Tibial nerve (tissue), 4 donors: ENCODE measurements around the gene GK. TPM values are rescaled to one million over a fixed set of nuclear protein-coding genes. Genes with fewer than 3 reads are reported as not detected.
A peak's percentile ranks its signal among the peaks of the same experiment; 100 is the strongest.
"Not testable (repeated sequence)": the region's sequence is repeated elsewhere in the genome, so short reads cannot be mapped to it uniquely, and the experiment has no call there.

Experiments used
- DNase-seq, 2 donors: peaks; one replicate each; pipeline ENCODE4 v3.0.0-alpha.2; 2019; ENCODE audit warnings: low spot score in 2 of 2
- H3K27ac ChIP-seq, 4 donors: fragments of 200-600 bp; sonication (generic) in 3 of 4; one replicate each; pipeline ENCODE4 v1.5.1; 2017 to 2019; ENCODE audit warnings: mild to moderate bottlenecking in 1 of 4
- H3K27me3 ChIP-seq, 2 donors: fragments of 200-600 bp; sonication (generic) in 1 of 2; one replicate each; pipeline versions ENCODE4 v1.5.1 to v1.6.0; 2017 to 2019
- H3K36me3 ChIP-seq, 3 donors: fragments of 200-600 bp; sonication (generic); one replicate each; pipeline ENCODE4 v1.5.1; 2018 to 2019
- H3K4me1 ChIP-seq, 4 donors: fragments of 200-600 bp; sonication (generic) in 3 of 4; one replicate each; pipeline ENCODE4 v1.5.1; 2017 to 2019
- H3K4me3 ChIP-seq, 4 donors: fragments of 200-600 bp; sonication (generic) in 3 of 4; one replicate each; pipeline ENCODE4 v1.5.1; 2017 to 2019; ENCODE audit warnings: mild to moderate bottlenecking in 1 of 4, moderate library complexity in 1 of 4
- H3K9me3 ChIP-seq, 4 donors: fragments of 200-600 bp; sonication (generic) in 3 of 4; one replicate each; pipeline ENCODE4 v1.5.1; 2017 to 2019
- CTCF ChIP-seq, 5 experiments: fragments of 200-600 bp in 3 of 5; fragments of 450-650 bp in 2 of 5; sonication (generic) in 3 of 5; IDR thresholded peaks; one replicate each; pipeline ENCODE4 v1.5.1; 2016 to 2019; ENCODE audit warnings: antibody characterized with exemption in 5 of 5, mild to moderate bottlenecking in 3 of 5, moderate library complexity in 2 of 5
- EP300 ChIP-seq, 2 donors: sonication (generic); formaldehyde crosslinking; IDR thresholded peaks; one replicate each; pipeline ENCODE4 v1.6.1; 2017; ENCODE audit warnings: antibody characterized with exemption in 2 of 2, mild to moderate bottlenecking in 1 of 2
- POLR2A ChIP-seq, 2 donors: fragments of 450-650 bp; IDR thresholded peaks; one replicate each; pipeline ENCODE4 v1.6.1; 2017; ENCODE audit warnings: antibody characterized with exemption in 2 of 2, mild to moderate bottlenecking in 2 of 2, moderate library complexity in 2 of 2
- WGBS, 2 donors: methylation state at CpG; one replicate each; pipeline ENCODE4 v1.1.5; 2018; 5-methylcytosine and 5-hydroxymethylcytosine counted together
- total RNA-seq, 4 donors: library from RNA; depleted of rRNA; stranded (reverse); fragments of >200 nt; gene quantifications; one replicate each; pipeline ENCODE4 v1.1.0, GENCODE V29; 2016

The GK gene
- total RNA-seq, 4 donors from 2014 or later, result 2.8 to 11.4 (median 5.6) TPM

- Histone ChIP-seq H3K4me1 (no peaks in the 10 kb centered on the region), H3K36me3 (no peaks in the 10 kb centered on the region), H3K27me3 (no peaks in the 10 kb centered on the region), H3K4me3 (no peak overlapping the region), H3K9me3 (peaks cover 0 to 6% (median 0%) of the 10 kb centered on the region in 4 donors), H3K27ac (no peak overlapping the region)
- TF ChIP-seq EP300 (IDR thresholded peaks at IDR 0.05) (no peak), CTCF (IDR thresholded peaks at IDR 0.05) (no peak), POLR2A (IDR thresholded peaks at IDR 0.05) (no peak)
- no peak for DNase-seq
- WGBS, 2 donors, result 66 to 97% methylated on average over 2 of the region's 2 CpGs
These were observed 26.8 kb upstream of the GK start for GRCh38 chrX:30626402-30626801.

DNA sequence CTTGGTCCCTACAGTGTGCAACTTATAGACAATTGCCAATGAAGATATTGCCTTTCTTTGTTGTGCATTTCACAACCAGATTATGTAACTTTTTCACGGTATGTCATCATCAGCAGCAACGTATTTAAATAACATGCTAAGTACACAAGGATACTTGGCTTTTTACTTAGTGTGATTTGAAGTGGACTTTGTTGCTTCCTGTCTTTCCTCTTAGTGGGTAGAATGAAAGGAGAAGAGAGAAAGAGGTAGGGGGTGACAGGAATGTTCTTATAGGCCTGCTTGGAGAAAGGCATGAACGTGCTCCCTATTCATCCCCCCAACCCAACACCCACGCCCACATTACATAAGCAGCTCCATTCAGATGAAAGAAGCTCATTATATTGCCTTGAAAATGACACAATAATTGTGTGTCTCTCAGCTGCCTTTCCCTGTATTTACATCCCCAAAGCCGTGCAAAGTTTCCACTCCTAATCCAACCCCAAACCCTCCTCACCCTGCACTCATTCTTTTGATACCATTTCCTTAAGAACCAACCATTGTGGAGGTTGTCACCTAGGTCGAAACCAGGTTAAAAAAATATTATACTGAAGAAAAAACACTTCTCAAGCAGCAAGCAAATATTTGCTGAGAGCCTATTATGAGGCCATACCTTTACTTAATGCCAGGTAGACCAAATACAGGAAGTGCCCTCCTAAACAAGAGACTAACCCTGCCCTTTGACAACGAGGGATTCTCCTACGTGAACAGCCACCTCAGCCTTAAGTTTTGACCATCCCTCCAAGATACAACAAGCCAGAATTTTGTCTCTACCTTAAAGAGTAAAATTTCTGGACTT is 25.2 kb upstream of the GK start:
- Histone ChIP-seq H3K27ac (peak overlapping the region in 1 of 4 donors; percentile 47), H3K9me3 (no peaks in the 10 kb centered on the region), H3K4me1 (no peaks in the 10 kb centered on the region), H3K27me3 (no peaks in the 10 kb centered on the region), H3K36me3 (no peaks in the 10 kb centered on the region), H3K4me3 (no peak overlapping the region)
- TF ChIP-seq CTCF (IDR thresholded peaks at IDR 0.05) (no peak), EP300 (IDR thresholded peaks at IDR 0.05) (peak in 1 of 2 donors; percentile 24), POLR2A (IDR thresholded peaks at IDR 0.05) (no peak)
- WGBS, 2 donors, result 42 to 45% methylated on average over 8 of the region's 8 CpGs
- no peak for DNase-seq

DNA sequence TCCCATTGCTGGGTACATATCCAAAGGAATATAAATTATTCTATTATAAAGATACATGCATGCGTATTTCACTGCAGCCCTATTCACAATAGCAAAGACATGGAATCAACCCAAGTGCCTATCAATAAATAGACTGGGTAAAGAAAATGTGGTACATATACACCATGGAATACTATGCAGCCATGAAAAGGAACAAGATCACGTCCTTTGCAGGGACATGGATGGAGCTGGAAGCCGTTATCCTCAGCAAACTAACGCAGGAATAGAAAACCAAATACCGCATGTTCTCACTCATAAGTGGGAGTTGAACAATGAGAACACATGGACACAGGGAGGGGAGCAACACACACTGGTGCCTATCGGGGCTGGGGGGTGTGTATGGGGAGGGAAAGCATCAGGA is 19.2 kb upstream of the GK start:
- H3K4me1 ChIP-seq, H3K27ac ChIP-seq, H3K27me3 ChIP-seq, H3K36me3 ChIP-seq, H3K4me3 ChIP-seq, H3K9me3 ChIP-seq, DNase-seq: not testable (repeated sequence)
- WGBS, 2 donors, result 87 to 88% methylated on average over 6 of the region's 6 CpGs

DNA sequence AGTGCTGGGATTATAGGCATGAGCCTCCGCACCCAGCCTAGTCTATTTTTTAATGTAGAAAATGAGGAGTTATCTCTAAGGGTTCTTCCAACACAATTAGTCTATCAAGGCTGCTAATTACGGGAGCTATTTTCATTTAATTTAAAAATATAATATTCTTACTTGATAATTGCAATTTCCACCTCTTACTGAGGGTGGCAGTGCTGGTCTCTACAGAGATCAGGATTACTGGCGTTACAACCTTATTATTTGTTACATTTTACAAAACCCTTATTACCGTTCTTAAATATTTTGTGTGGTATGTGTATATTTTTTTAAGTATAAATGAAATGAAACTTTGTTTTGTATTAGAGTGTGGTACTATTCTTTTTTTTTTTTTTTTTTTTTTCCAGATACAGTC is 17.6 kb upstream of the GK start:
- Histone ChIP-seq H3K27ac (no peak overlapping the region), H3K4me1 (no peaks in the 10 kb centered on the region), H3K4me3 (no peak overlapping the region), H3K36me3 (no peaks in the 10 kb centered on the region), H3K27me3 (no peaks in the 10 kb centered on the region), H3K9me3 (no peaks in the 10 kb centered on the region)
- DNase-seq, result no peak
- TF ChIP-seq CTCF (IDR thresholded peaks at IDR 0.05) (peak in 1 of 5 experiments; percentile 17), POLR2A (IDR thresholded peaks at IDR 0.05) (no peak), EP300 (IDR thresholded peaks at IDR 0.05) (no peak)
- WGBS, 2 donors, result 73 to 79% methylated on average over 4 of the region's 4 CpGs

DNA sequence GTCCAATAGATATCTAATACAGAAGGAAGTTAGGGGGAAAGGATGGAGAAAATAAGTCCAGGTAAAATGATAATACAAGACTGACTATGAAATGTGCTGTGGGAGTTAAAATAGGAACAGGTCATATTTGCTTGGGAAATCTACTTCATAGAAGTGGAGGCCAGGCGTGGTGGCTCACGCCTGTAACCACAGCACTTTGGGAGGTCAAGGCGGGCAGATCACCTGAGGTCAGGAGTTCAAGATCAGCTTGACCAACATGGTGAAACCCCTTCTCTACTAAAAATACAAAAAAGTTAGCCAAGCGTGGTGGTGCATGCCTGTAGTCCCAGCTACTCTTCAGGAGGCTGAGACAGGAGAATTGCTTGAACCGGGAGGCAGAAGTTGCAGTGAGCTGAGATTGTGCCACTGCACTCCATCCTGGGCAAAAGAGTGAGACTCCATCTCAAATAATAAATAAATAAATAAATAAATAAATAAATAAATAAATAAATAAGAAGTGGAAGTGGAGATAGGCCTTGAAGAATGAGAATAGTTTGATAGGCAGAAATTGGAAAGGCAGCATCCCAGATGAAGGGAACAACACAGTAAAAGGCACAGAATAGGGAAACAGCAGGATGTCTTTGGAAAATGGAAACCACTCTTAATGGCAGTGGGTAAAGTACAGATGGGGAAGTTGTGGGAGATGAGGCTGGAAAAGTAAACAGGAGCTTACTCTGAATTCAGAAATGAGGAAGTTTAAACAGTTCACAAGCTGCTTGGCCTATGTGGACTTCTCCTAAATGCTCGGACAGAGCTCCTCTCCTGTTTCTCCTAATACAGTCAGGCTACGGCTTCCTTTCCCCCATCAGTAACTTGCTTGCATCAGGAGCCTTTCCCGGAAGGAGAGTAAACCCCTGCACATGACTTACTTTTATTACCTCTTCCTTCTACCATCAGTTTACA is 15.1 kb upstream of the GK start:
- TF ChIP-seq EP300 (IDR thresholded peaks at IDR 0.05) (peak in 1 of 2 donors; percentile 22), POLR2A (IDR thresholded peaks at IDR 0.05) (no peak)
- Histone ChIP-seq H3K27me3 (no peaks in the 10 kb centered on the region), H3K9me3 (no peaks in the 10 kb centered on the region), H3K4me3 (no peak overlapping the region), H3K4me1 (no peaks in the 10 kb centered on the region), H3K27ac (no peak overlapping the region), H3K36me3 (no peaks in the 10 kb centered on the region)
- no peak for DNase-seq
- WGBS, 2 donors, result 80 to 90% methylated on average over 8 of the region's 8 CpGs

GRCh38 chrX:30639702-30640101 is 13.5 kb upstream of the GK start:
- H3K36me3 ChIP-seq, H3K4me1 ChIP-seq, H3K4me3 ChIP-seq, H3K9me3 ChIP-seq, H3K27ac ChIP-seq, DNase-seq, H3K27me3 ChIP-seq: not testable (repeated sequence)
- 89 to 92% methylated on average over 5 of the region's 5 CpGs for WGBS, 2 donors
